ENCODE results near the gene CFAP251.
"Not testable (repeated sequence)": the region's sequence is repeated elsewhere in the genome, so short reads cannot be mapped to it uniquely, and the experiment has no call there.

CFAP251 gene

GRCh38 chr12:122024132-122024785, 105.9 kb downstream of the CFAP251 start:
- no peak for DNase-seq (ENCODE audit: low spot score)

DNA sequence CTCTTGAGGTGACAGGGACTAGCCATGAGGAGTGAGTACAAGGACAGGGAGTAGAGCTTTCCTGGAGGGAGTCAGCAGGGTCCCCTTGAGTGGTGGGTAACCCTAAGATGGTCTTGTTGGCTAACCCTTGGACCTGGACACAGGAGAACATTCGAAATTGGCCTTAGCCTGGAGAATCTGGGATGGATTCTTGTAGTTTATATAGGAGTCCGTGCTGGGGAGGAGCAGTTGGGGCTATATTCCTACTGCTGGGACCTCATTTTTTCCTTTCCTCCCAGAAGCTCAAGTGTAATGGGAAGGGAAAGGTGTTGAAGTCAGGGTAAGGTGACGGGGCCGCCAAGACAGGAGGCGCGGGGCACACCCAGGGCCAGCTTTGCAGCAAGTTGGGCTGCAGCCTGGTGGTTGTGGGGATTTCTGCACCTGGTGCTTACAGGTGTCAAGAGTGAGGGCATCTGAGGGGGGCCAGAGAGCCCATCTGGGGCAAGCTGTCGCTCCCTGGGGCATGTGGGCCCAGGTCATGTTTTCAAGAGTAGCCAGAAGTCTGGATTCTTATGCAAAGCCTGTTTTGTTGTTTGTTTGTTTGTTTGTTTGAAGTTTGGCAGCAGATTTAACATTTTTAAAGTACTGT, 108.4 kb downstream of the CFAP251 start:
- no peak for DNase-seq (ENCODE audit: low spot score)

GRCh38 chr12:122028165-122028904, 109.9 kb downstream of the CFAP251 start:
- no peak for DNase-seq (ENCODE audit: low spot score)

GRCh38 chr12:122028905-122029560, 110.6 kb downstream of the CFAP251 start:
- DNase-seq (ENCODE audit: low spot score): no peak

GRCh38 chr12:122029620-122030423, 111.4 kb downstream of the CFAP251 start:
- DNase-seq (ENCODE audit: low spot score): no peak

- DNase-seq (ENCODE audit: low spot score): no peak
Observed at GRCh38 chr12:122030424-122031035, 112.1 kb downstream of the CFAP251 start.

DNA sequence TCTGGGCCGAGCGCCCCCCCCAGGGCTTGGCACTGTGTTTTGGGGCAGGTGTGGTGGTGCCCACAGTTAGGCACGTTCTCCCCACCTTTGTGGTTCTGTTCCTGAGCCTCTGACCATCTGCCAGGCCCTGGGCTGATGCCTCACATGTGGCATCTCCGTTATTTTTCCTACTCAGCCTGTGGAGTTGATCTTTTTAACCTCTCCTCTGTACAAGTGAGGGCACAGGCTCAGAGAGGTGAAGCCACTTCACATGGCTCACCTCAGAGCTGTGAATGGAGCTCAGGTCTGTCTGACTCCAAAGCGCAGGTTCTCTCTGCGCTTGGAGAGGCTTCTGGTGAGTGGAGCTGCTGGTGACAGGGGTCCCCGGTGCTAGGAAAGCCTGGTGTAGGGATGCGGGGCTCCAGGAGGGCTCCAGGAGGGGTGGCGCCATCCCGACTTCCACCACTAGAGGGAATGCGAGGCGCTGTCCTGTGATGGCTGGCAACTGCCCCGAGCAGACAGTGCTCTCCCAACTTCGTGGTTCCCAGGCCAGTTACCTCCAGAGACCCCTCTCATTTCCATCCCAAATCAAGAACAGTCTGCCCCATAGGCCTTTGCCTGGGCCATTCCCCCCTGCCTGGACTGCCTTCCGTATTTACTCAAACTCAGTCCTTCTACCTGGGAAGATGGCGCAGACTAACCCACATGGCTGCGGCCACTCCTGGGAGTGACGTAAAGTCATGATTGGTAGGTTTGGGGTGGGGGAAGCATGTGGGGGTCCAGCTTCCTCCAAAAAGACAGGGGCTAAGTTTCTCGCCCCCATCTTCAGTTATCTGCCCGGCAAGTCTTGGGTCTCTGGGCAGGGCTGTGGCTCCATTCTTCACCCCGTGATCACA, 113.2 kb downstream of the CFAP251 start:
- no peak for DNase-seq (ENCODE audit: low spot score)

- DNase-seq (ENCODE audit: low spot score): no peak
Observed at GRCh38 chr12:122032580-122032979, 114.2 kb downstream of the CFAP251 start.

- no peak for DNase-seq (ENCODE audit: low spot score)
Observed at GRCh38 chr12:122035292-122035691, 116.9 kb downstream of the CFAP251 start.

- no peak for DNase-seq (ENCODE audit: low spot score)
Observed at GRCh38 chr12:122036153-122036552, 117.8 kb downstream of the CFAP251 start.

DNA sequence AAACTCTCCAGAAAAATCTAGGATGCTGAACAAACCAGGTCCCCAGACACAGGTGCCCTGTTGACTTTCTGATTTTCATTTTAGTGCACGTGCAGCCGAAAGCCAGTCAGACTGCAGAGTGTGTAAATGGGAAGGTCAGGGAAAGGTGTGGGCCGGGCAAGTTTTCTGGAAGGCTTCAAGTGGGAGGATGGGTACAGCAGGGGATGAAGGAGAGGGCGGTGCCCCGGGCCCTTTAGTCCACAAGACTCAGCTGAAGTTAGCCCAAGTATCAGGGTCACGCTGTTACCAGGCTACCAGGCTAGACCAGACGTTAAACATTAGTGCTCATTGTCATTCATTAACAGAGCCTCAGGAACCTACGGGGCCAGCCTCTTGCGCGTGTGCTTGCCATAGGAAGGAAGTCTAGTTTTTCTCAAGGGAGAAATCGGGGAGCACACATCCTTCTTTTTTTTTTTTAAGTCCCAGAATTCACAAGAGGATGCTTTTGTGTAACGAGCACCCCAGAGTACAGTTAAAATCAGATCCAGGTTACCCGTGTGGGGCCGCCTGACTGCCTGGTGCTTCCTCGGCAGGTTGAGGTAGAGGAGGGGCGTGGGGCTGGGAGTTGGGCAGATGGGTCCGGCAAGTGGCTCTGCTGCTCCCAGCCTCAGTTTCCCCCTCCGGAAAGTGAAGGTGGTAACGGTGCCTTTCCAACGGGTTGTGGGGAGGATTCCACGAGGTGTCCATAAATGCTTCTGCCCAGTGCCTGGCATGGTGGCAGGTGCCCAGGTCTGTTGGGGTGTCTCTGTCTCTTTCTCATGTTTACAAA, 122.4 kb downstream of the CFAP251 start:
- DNase-seq (ENCODE audit: low spot score): no peak

- not testable (repeated sequence) for DNase-seq (ENCODE audit: low spot score)
Observed at GRCh38 chr12:122041458-122041857, 123.1 kb downstream of the CFAP251 start.

GRCh38 chr12:122042910-122043309, 124.5 kb downstream of the CFAP251 start:
- no peak for DNase-seq (ENCODE audit: low spot score)

DNA sequence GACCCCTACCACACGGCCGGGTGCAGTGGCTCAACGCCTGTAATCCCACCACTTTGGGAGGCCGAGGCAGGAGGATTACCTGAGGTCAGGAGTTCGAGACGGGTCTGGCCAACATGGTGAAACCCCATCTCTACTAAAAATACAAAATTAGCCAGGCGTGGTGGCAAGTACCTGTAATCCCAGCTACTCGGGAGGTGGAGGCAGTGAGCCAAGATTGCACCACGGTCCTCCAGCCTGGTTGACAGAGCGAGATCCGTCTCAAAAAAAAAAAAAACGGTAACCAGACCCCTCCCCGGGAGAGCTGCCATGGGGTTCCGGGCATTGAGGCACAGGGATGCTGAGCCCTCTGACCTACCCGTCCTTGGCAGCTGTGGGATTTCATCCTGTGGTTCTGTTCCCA, 125.1 kb downstream of the CFAP251 start:
- DNase-seq (ENCODE audit: low spot score): no peak

GRCh38 chr12:122045262-122045661, 126.9 kb downstream of the CFAP251 start:
- DNase-seq (ENCODE audit: low spot score): no peak

- DNase-seq (ENCODE audit: low spot score): no peak
Observed at GRCh38 chr12:122046145-122046544, 127.8 kb downstream of the CFAP251 start.

GRCh38 chr12:122048151-122048550, 129.8 kb downstream of the CFAP251 start:
- DNase-seq (ENCODE audit: low spot score): no peak

- DNase-seq (ENCODE audit: low spot score): no peak
Observed at GRCh38 chr12:122049827-122050226, 131.4 kb downstream of the CFAP251 start.

GRCh38 chr12:122050706-122051105, 132.3 kb downstream of the CFAP251 start:
- no peak for DNase-seq (ENCODE audit: low spot score)
